Right atrium auricular region (tissue), 2 donors: ENCODE results near the gene FOXP1. TPM values are rescaled to one million over a fixed set of nuclear protein-coding genes. Genes with fewer than 3 reads are reported as not detected.

ENCODE experiments used
- DNase-seq: peaks from one replicate; pipeline ENCODE4 v3.0.0-alpha.2; 2019; ENCODE audit warnings: low spot score
- H3K27ac ChIP-seq, 2 donors: fragments of 200-600 bp; sonication (generic); 1 replicate in 1 of 2; 2 replicates in 1 of 2; pipeline ENCODE4 v1.5.1; 2016 to 2019
- H3K27me3 ChIP-seq, 2 donors: fragments of 200-600 bp; sonication (generic); one replicate each; pipeline versions ENCODE4 v1.5.1 to v1.6.0; 2017 to 2019
- H3K36me3 ChIP-seq: fragments of 200-600 bp; sonication (generic); one replicate; pipeline ENCODE4 v1.5.1; 2016
- H3K4me1 ChIP-seq, 2 donors: fragments of 200-600 bp; sonication (generic); one replicate each; pipeline versions ENCODE4 v1.5.1 to v1.6.0; 2017 to 2019
- H3K4me3 ChIP-seq, 2 donors: fragments of 200-600 bp; sonication (generic); 1 replicate in 1 of 2; 2 replicates in 1 of 2; pipeline ENCODE4 v1.5.1; 2017 to 2019; ENCODE audit warnings: mild to moderate bottlenecking in 1 of 2, moderate library complexity in 1 of 2
- H3K9me3 ChIP-seq, 2 donors: fragments of 200-600 bp; sonication (generic); one replicate each; pipeline ENCODE4 v1.5.1; 2019
- total RNA-seq, 2 donors: library from RNA; depleted of rRNA; stranded (reverse); fragments of >200 nt; gene quantifications; one replicate each; pipeline ENCODE4 v1.1.0, GENCODE V29; 2016
- TF ChIP-seq, protein P1 (sequence below), 2 donors: fragments of 200-600 bp; sonication (generic); IDR thresholded peaks; one replicate each; pipeline ENCODE4 v1.5.1; 2019; ENCODE audit warnings: antibody characterized with exemption in 2 of 2

FOXP1 gene
- total RNA-seq, 2 donors from 2014 or later: 39.2 to 59.0 TPM

DNA sequence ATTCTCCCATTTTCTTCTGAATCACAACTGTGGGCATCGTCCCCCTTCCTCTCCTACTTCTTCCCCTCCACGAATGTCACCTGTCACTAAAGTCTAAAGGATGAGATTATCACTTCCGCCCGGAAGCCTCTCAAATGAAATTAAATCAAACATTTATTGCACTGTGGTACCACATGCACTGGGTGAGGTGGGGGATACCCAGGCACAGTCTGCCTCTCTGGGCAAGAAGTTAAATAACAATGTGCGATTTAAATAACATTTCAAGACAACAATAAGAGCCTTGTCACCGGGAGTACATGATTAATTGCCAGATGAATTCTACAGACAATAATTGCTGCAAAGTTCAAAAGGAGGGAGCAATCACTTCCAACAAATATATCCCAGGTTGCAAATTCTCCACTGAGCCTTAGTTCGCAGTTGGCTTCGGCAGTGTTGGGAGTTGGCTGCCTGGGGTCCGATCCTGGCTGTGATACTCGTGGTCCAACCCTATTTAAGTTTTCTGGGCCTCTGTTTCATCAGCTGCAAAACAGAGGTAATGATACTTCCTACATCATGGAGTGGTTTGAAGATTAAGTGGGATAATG, 77.7 kb downstream of the FOXP1 start:
- no peaks in the 10 kb centered on the region for H3K27me3 ChIP-seq
- H3K27ac ChIP-seq: no peak overlapping the region
- DNase-seq: no peak
- H3K4me1 ChIP-seq: peaks cover 0 to 11% of the 10 kb centered on the region in 2 donors
- TF ChIP-seq, protein P1, sequence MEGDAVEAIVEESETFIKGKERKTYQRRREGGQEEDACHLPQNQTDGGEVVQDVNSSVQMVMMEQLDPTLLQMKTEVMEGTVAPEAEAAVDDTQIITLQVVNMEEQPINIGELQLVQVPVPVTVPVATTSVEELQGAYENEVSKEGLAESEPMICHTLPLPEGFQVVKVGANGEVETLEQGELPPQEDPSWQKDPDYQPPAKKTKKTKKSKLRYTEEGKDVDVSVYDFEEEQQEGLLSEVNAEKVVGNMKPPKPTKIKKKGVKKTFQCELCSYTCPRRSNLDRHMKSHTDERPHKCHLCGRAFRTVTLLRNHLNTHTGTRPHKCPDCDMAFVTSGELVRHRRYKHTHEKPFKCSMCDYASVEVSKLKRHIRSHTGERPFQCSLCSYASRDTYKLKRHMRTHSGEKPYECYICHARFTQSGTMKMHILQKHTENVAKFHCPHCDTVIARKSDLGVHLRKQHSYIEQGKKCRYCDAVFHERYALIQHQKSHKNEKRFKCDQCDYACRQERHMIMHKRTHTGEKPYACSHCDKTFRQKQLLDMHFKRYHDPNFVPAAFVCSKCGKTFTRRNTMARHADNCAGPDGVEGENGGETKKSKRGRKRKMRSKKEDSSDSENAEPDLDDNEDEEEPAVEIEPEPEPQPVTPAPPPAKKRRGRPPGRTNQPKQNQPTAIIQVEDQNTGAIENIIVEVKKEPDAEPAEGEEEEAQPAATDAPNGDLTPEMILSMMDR (IDR thresholded peaks at IDR 0.05): no peak
- no peaks in the 10 kb centered on the region for H3K9me3 ChIP-seq
- H3K4me3 ChIP-seq: no peak overlapping the region
- no peaks in the 10 kb centered on the region for H3K36me3 ChIP-seq

DNA sequence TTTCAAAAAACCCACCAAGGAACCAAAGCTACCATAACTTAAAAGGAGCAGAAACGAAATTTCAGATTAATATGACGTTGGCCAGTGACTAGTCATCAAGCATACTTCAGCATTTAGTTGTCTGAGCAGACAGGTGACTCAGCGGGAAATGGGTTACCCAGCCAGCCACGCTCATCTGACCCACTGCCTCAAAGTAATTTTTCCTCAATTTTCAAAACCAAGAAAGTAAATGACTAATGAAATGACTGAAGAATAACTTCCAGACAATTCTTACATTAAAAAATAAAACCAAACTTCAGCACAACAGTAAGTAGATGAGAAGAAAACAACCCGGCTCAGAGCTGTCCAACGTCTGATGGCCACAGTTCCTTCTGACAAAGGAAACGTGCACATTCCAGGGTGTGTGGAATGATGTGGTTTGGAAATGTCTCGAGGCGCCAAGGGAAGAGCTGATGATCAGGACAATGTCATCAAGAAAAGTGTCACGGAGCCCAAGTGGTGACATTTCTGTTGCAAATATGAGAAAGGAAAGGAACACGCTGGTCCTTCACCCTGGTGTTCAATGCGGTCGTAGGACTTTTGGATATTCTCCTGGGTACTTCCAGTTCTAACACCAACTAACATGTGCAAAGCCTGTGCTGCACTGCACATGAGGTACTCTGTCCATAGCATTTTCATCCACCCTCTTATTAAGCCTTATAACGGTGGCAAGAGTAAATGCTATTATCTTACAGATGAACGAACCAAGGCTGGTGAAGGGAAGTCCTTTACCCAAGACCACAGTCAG, 79.1 kb downstream of the FOXP1 start:
- TF ChIP-seq, protein P1 (IDR thresholded peaks at IDR 0.05): no peak
- Histone ChIP-seq H3K9me3 (no peaks in the 10 kb centered on the region), H3K36me3 (no peaks in the 10 kb centered on the region), H3K27ac (no peak overlapping the region), H3K27me3 (no peaks in the 10 kb centered on the region), H3K4me1 (peaks cover 0 to 7% of the 10 kb centered on the region in 2 donors), H3K4me3 (no peak overlapping the region)
- no peak for DNase-seq

DNA sequence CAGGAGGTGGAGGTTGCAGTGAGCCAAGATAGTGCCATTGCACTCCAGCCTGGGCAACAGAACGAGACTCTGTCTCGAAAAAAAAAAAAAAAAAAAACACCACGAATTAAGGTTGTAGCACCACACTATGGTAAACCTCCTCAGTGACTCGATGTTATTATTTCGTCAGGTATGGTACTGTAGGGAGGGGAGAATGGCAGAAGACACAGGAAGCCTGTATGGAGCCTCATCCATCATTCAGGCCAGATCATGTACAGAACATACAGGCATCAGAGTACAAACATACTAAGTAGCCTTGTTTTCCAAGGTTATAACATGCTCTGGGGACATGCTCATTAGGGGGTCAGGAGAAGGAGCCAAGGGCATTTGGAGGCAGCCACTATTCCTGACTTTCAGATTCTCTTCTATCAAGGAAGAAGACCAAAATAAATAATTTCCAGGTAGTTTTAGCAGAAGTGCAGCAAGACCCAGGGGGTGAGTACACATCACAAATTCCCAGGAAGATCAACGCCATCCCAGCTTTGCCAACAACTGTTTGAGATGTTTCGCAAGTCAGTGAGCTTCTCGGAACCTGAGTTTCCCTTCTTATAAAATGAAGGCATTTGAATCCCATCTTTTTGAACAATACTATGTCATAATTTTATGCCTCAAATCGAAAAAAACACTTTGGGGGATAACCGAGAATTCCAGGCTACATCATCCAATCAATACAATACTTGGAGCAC, 79.8 kb downstream of the FOXP1 start:
- DNase-seq: no peak
- TF ChIP-seq, protein P1 (IDR thresholded peaks at IDR 0.05): no peak
- H3K9me3 ChIP-seq: no peaks in the 10 kb centered on the region
- no peak overlapping the region for H3K4me3 ChIP-seq
- no peaks in the 10 kb centered on the region for H3K27me3 ChIP-seq
- H3K4me1 ChIP-seq: peaks cover 0 to 8% of the 10 kb centered on the region in 2 donors
- H3K27ac ChIP-seq: no peak overlapping the region
- H3K36me3 ChIP-seq: no peaks in the 10 kb centered on the region

DNA sequence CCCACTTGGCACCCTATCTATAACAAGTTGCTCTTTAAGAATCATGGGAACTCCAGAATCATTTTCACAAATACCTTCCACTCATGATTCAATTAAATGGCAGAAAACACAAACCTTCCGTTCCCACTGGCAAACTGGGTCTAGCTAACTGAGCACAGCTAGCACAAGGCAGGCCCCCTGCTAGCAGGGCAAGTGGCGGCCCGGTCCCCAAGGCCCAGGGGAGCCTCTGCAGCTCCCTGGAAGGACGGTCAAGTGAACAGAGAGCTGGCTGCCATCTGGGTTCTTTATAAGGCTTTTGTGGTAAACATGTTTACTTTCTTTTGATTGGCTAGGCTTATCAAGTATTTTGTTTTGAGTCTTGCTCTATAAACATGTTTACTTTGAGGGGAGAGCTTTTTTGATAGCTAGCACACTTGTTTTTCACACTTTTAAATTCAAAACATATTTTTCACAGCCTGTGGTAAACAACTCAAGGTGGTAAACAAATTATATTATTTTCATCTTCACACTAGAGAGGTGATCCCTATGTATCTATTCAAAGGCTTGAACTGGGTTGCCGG, 81.4 kb downstream of the FOXP1 start:
- DNase-seq: no peak
- Histone ChIP-seq H3K4me3 (no peak overlapping the region), H3K27ac (no peak overlapping the region), H3K27me3 (no peaks in the 10 kb centered on the region), H3K4me1 (peaks cover 0 to 24% of the 10 kb centered on the region in 2 donors), H3K36me3 (no peaks in the 10 kb centered on the region), H3K9me3 (no peaks in the 10 kb centered on the region)
- TF ChIP-seq, protein P1 (IDR thresholded peaks at IDR 0.05): no peak

DNA sequence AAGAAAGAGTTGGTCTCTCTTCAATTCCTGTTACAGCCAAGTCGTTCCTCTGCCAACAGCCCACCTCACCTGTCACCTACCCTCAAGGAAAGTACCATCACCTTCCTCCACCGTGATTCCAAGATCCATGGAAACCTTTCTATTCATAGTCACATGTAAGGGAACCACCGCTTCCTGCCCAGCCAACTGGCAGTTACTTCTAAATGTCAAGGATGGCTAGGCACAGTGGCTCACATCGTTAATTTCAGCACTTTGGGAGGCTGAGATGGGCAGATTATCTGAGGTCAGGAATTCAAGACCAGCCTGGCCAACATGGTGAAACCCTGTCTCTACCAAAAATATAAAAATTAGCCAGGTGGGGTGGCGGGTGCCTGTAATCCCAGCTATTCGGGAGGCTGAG, 82.8 kb downstream of the FOXP1 start:
- no peak overlapping the region for H3K4me3 ChIP-seq
- no peak overlapping the region for H3K27ac ChIP-seq
- DNase-seq: no peak
- peaks cover 0 to 38% of the 10 kb centered on the region in 2 donors for H3K4me1 ChIP-seq
- TF ChIP-seq, protein P1 (IDR thresholded peaks at IDR 0.05): no peak
- no peaks in the 10 kb centered on the region for H3K36me3 ChIP-seq
- H3K27me3 ChIP-seq: no peaks in the 10 kb centered on the region
- H3K9me3 ChIP-seq: no peaks in the 10 kb centered on the region
